ENCODE results near the gene RPUSD1. TPM values are rescaled to one million over a fixed set of nuclear protein-coding genes. Genes with fewer than 3 reads are reported as not detected.

Gene RPUSD1
- 17.1 and 28.9 TPM in 2 replicates for total RNA-seq

DNA sequence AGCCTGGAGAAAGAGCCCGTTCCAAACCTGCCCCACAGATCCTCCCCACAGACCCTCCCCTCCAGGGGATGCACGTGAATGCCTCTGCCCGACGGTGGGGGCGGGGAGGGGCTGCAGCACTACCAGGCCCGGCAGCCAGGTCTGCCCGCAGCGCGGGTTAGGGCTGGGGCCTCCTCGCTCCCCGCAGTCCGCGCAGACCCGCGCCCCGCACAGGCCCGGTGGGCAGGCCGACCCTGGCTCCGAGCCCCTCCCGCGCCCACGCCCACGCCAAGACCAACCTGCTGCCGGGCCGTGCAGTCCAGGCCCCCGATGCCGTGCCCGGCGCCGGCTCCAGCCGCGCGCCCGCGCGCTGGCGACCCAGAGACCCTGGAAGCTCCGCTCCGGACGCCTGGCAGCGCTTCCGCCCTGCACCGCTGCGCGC lies at the start of gene RPUSD1:
Gene RPUSD1 (minus strand): TSS at position 404 of the 421 bp plus-strand sequence. CDS start 644 bp downstream, outside the sequence.

GRCh38 chr16:799948-800833 lies 12.0 kb upstream of the RPUSD1 start, which contains the start of gene GNG13:
Gene GNG13, minus strand, starts transcription at chr16:800734. Its CDS starts 1,657 bp downstream, at chr16:799077.

GRCh38 chr16:788399-789126 lies 382 bp upstream of the RPUSD1 start, which contains the start of gene CHTF18:
Gene CHTF18, plus strand, starts transcription at chr16:788620. Its CDS starts 65 bp downstream, at chr16:788685.

GRCh38 chr16:760545-761343 lies 27.4 kb downstream of the RPUSD1 start, which contains the start of gene MSLN:
Gene MSLN, plus strand, starts transcription at chr16:760734. Its CDS starts 1,947 bp downstream, at chr16:762681.

DNA sequence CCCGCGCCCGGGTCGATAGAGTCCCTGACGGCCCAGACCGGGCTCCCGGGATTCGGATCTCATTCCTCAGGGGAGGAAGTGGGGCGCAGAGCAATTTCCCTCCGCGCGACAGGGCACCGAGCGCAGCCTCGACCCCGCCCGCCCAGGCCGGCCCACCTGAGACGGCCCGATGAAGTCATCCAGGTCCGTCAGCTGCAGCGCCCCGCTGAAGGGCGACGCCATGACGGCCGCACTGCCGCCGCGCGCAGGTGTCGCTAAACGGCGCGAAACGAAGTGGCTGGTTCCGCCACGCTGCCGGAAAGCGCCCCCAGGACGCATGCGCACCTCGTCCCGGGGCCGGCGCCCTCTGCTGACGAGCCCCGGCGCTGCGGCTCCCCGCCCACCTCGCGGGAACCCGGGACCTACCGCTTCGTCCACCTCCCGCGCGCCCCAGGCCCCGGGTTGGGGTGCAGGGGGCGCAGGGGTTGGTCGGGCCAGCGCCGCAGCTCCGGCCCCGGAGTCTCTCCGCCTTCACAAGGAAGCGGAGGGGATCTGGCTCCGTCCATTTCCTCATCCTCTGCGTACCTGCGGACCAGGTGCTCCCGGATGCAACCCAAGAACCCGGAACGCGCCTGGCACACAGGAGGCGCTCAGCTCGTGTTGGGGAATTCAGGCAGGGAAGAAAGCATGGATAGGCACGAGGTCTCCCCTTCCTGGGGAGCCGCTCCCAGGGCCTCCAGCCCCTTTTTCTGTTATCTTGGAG lies 47.2 kb downstream of the RPUSD1 start, which contains the start of gene CIAO3:
Gene CIAO3 (minus strand): TSS at position 234 of the 742 bp plus-strand sequence. CDS start 12 bp downstream, at position 222.

Other genes starting within 250 kb of the RPUSD1 start
- gene PRR35, start 228.0 kb downstream of the RPUSD1 start, total RNA-seq = not detected in 2 replicates
- gene NHLRC4, start 221.4 kb downstream of the RPUSD1 start, total RNA-seq = 0.99 and 1.3 TPM in 2 replicates
- gene PIGQ, start 218.4 kb downstream of the RPUSD1 start, total RNA-seq = 31.5 and 39.1 TPM in 2 replicates
- gene RAB40C, start 198.3 kb downstream of the RPUSD1 start, total RNA-seq = 12.6 and 13.6 TPM in 2 replicates
- gene WFIKKN1, start 157.4 kb downstream of the RPUSD1 start, total RNA-seq = 0.26 TPM in 2 replicates
- 61.8 and 71.3 TPM in 2 replicates for gene METTL26, start 152.1 kb downstream of the RPUSD1 start, total RNA-seq
- 11.3 and 19.8 TPM in 2 replicates for gene MCRIP2, start 146.6 kb downstream of the RPUSD1 start, total RNA-seq
- gene WDR90, start 139.0 kb downstream of the RPUSD1 start, total RNA-seq = 9.3 and 18.1 TPM in 2 replicates
- 29.1 and 39.2 TPM in 2 replicates for gene RHOT2, start 120.2 kb downstream of the RPUSD1 start, total RNA-seq
- gene RHBDL1, start 112.7 kb downstream of the RPUSD1 start, total RNA-seq = 2.7 and 9.1 TPM in 2 replicates
- gene STUB1, start 108.0 kb downstream of the RPUSD1 start, total RNA-seq = 73.9 and 106 TPM in 2 replicates
- 54.5 and 58.5 TPM in 2 replicates for gene JMJD8, start 104.0 kb downstream of the RPUSD1 start, total RNA-seq
- gene WDR24, start 98.0 kb downstream of the RPUSD1 start, total RNA-seq = 7.9 and 10.3 TPM in 2 replicates
- 0.07 and 0.13 TPM in 2 replicates for gene FBXL16, start 82.6 kb downstream of the RPUSD1 start, total RNA-seq
- gene METRN, start 73.3 kb downstream of the RPUSD1 start, total RNA-seq = 81.0 and 110 TPM in 2 replicates
- gene ANTKMT, start 67.2 kb downstream of the RPUSD1 start, total RNA-seq = 17.7 and 23.0 TPM in 2 replicates
- 1.6 and 4.9 TPM in 2 replicates for gene CCDC78, start 61.9 kb downstream of the RPUSD1 start, total RNA-seq
- gene HAGHL, start 61.3 kb downstream of the RPUSD1 start, total RNA-seq = 9.5 and 23.7 TPM in 2 replicates
- 29.5 and 35.8 TPM in 2 replicates for gene CIAO3, start 47.4 kb downstream of the RPUSD1 start, total RNA-seq
- not detected in 2 replicates for gene MSLN, start 27.6 kb downstream of the RPUSD1 start, total RNA-seq
- gene CHTF18, start 239 bp upstream of the RPUSD1 start, total RNA-seq = 6.5 and 8.7 TPM in 2 replicates
- gene GNG13, start 12.4 kb upstream of the RPUSD1 start, total RNA-seq = not detected in 2 replicates
- 21.9 and 36.9 TPM in 2 replicates for gene LMF1, start 182.6 kb upstream of the RPUSD1 start, total RNA-seq
- gene SOX8, start 193.4 kb upstream of the RPUSD1 start, total RNA-seq = 0.26 and 0.72 TPM in 2 replicates